Ishikawa (cell line): Measurements from ENCODE around the gene IREB2.

Experiments used
- CEBPB ChIP-seq: IDR thresholded peaks from 2 replicates; pipeline ENCODE4 v1.6.1; 2012
- CREB1 ChIP-seq: IDR thresholded peaks from 2 replicates; pipeline ENCODE4 v1.6.1; 2012; ENCODE audit warnings: low read depth
- EGR1 ChIP-seq: IDR thresholded peaks from 2 replicates; pipeline ENCODE4 v1.6.1; 2012
- EP300 ChIP-seq: IDR thresholded peaks from 2 replicates; pipeline ENCODE4 v1.6.1; 2012; ENCODE audit warnings: borderline replicate concordance
- FOXM1 ChIP-seq: IDR thresholded peaks from 2 replicates; pipeline ENCODE4 v1.6.1; 2012; ENCODE audit warnings: low read depth, borderline replicate concordance
- MAX ChIP-seq: IDR thresholded peaks from 2 replicates; pipeline ENCODE4 v1.6.1; 2012
- NFIC ChIP-seq: IDR thresholded peaks from 2 replicates; pipeline ENCODE4 v1.6.1; 2012
- RAD21 ChIP-seq: IDR thresholded peaks from 2 replicates; pipeline ENCODE4 v1.6.1; 2012; ENCODE audit warnings: low read depth
- REST ChIP-seq: IDR thresholded peaks from 2 replicates; pipeline ENCODE4 v1.6.1; 2012; ENCODE audit warnings: low read depth, mild to moderate bottlenecking
- TAF1 ChIP-seq: IDR thresholded peaks from 2 replicates; pipeline ENCODE4 v1.6.1; 2012; ENCODE audit warnings: low read depth, mild to moderate bottlenecking
- TCF12 ChIP-seq: IDR thresholded peaks from 2 replicates; pipeline ENCODE4 v1.6.1; 2012; ENCODE audit warnings: low read depth
- TEAD4 ChIP-seq: IDR thresholded peaks from 2 replicates; pipeline ENCODE4 v1.6.1; 2012
- USF1 ChIP-seq: IDR thresholded peaks from 2 replicates; pipeline ENCODE4 v1.6.1; 2012
- YY1 ChIP-seq: IDR thresholded peaks from 2 replicates; pipeline ENCODE4 v1.6.1; 2012; ENCODE audit warnings: low read depth
- ZBTB7A ChIP-seq: IDR thresholded peaks from 2 replicates; pipeline ENCODE4 v1.6.1; 2012; ENCODE audit warnings: low read depth

Gene IREB2

GRCh38 chr15:78450285-78450858 lies 12.4 kb downstream of the IREB2 start:
- TF ChIP-seq USF1 (no peak), EP300 (no peak), TAF1 (no peak), TCF12 (no peak), NFIC (no peak), MAX (no peak), ZBTB7A (no peak), FOXM1 (no peak), YY1 (no peak), CEBPB (no peak), REST (no peak), CREB1 (no peak), TEAD4 (no peak), EGR1 (no peak), RAD21 (no peak)

- TF ChIP-seq TAF1 (no peak), TEAD4 (no peak), MAX (no peak), EGR1 (no peak), FOXM1 (no peak), RAD21 (no peak), YY1 (no peak), REST (no peak), TCF12 (no peak), USF1 (no peak), CREB1 (no peak), CEBPB (no peak), ZBTB7A (no peak), EP300 (no peak), NFIC (no peak)
Measured at GRCh38 chr15:78452485-78452884, 14.5 kb downstream of the IREB2 start.

- TF ChIP-seq TAF1: no peak
Measured at GRCh38 chr15:78453447-78453846, 15.4 kb downstream of the IREB2 start.

- TF ChIP-seq CREB1 (no peak), TCF12 (no peak), EP300 (no peak), MAX (no peak), ZBTB7A (no peak), TEAD4 (no peak), FOXM1 (no peak), YY1 (no peak), EGR1 (no peak), TAF1 (no peak), REST (no peak), CEBPB (no peak), USF1 (no peak), RAD21 (no peak), NFIC (no peak)
Measured at GRCh38 chr15:78454992-78455391, 17.0 kb downstream of the IREB2 start.
